Measurements from ENCODE around the gene SLC25A23.
A peak's percentile ranks its signal among the peaks of the same experiment; 100 is the strongest.

Gene SLC25A23

GRCh38 chr19:6460099-6460884 is 700 bp upstream of the SLC25A23 start:
- DNase-seq (ENCODE audit: low read depth, low spot score) = peak; percentile 93
- H3K27ac ChIP-seq = peak overlapping the region; percentile 81

DNA sequence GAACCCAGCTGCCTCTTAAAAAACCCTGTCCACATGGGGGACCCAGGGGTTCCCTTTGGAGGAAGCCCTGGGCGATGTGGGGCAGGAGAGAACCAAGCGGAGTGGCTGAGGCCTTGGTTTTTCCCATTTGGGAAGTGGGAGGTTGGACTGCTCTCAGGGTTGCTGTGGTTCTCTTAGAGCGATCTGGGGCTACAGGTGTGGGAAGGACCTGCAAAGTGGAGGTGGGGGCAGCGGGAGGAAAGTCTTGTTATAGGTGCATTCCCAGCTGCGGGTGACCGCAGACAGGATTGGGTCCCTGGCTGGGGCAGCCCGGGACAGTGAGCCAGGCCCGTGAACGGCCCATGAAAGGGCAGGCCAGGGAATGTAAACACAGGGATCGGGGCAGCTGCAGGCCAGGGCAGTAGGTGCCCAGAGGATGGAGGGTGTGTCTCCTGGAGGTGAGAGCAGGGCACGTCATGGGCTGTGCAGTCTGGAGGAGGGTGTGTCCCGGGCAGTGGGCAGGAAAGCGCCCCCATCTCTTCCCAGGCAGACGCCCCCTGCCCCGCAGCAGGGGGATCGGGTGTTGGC is 814 bp downstream of the SLC25A23 start:
- H3K27ac ChIP-seq = no peak overlapping the region

DNA sequence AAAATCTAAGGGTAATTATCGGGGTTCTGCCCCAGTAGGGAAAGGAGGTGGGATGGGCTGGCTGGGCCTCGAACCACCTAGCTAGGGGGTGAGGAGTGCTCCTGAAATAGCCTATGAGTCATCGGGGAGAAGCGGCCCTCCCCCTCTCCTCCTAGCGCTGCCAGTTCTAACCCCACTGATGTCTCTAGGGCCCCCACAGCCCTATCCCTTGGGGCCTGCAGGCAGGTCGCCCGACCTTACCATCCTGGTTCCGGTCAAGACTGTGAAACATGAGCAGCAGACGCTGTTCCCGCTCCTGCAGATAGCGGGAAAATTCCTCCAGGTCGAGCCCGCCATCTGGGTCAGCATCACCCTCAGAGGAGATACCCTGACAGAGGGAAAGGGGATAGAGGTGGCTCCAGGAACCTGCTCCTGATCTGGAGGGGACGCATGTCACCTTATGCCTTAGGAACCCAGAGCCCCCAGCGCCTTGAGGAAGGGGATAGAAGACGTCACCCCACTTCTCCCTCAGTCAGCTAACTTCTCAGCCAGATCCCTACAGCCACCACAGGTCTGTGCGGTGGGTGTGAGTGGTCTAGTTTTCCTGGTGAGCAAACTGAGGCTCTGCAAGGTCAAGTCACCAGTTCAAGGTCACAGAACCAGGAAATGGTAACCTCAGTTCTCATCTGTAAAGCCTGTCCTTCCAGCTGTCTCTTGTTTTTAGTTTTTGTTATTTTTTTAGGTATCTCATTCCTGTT is 1.5 kb downstream of the SLC25A23 start:
- H3K27ac ChIP-seq = no peak overlapping the region
- no peak for DNase-seq (ENCODE audit: low read depth, low spot score)

More for the DNA sequence above, 814 bp downstream of the SLC25A23 start:
- DNase-seq (ENCODE audit: low read depth, low spot score) = no peak

DNA sequence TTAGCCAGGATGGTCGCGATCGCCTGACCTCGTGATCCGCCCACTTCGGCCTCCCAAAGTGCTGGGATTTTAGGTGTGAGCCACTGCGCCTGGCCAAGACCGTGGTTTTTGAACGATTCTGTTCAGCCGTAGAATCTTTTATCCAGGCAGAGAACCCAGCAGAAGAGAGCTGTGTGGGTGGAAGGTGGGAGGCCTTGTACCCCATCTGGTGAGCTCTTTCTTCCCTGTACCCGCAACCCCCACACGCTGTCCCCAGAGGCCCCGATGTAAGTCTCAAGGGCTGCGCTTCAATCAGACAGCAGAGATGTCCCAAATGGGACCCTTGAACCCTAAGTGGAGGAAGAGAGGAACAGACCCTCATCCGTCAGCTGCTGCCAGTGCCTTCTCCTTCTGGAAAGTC is 3.7 kb downstream of the SLC25A23 start:
- no peak overlapping the region for H3K27ac ChIP-seq
- DNase-seq (ENCODE audit: low read depth, low spot score) = no peak

DNA sequence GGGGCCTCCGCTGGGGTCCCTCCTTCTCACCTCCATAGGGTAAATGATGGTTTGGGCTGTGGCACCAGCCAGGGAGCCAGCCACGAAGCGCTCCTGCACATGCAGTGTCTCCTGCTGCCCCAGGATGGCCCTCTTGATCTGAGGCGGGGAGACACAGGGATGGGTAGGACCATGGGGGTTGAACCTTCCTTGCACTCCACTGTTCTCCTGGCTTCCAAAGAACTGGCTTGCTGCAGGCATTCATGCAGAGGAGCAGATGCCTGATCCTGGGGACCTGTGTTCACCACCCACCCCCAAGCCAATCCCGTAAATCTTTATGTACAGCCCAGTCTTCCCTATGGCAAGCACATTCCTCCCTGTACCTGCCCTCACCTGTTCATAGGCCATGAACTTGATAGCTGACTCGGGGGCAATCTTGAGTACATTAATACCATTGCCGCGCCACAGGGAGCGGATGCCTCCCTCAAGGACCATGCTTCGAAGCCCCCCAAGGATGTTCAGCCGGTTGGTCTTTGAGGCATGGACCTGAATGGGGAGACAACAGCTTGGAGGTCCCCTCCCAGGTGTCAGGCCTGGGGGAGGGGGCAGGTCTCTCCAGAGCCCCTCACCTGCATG is 5.5 kb downstream of the SLC25A23 start:
- no peak overlapping the region for H3K27ac ChIP-seq
- no peak for DNase-seq (ENCODE audit: low read depth, low spot score)

GRCh38 chr19:6452899-6453298 is 6.7 kb downstream of the SLC25A23 start:
- DNase-seq (ENCODE audit: low read depth, low spot score) = no peak
- H3K27ac ChIP-seq = no peak overlapping the region

DNA sequence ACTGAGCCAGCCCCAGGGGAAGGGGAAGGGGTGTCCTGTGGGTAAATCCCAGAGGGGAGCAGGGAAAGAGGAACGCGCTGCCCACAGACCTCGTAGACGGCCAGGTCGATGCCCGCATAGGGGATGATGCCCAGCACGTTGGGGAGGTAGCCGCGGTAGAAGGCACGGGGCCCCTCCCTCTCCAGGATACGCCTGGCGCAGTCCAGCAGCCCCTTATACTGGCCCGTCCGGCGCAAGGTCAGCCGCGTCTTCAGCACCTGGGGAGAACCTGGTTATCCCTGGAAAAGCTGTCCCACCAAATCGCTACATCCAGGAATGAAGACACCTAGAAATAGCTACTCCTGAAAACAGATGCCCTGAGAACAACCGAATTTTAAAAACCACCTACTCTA is 7.4 kb downstream of the SLC25A23 start:
- no peak overlapping the region for H3K27ac ChIP-seq
- no peak for DNase-seq (ENCODE audit: low read depth, low spot score)

- no peak for DNase-seq (ENCODE audit: low read depth, low spot score)
- H3K27ac ChIP-seq = no peak overlapping the region
Measured at GRCh38 chr19:6451583-6452222, 7.9 kb downstream of the SLC25A23 start.

DNA sequence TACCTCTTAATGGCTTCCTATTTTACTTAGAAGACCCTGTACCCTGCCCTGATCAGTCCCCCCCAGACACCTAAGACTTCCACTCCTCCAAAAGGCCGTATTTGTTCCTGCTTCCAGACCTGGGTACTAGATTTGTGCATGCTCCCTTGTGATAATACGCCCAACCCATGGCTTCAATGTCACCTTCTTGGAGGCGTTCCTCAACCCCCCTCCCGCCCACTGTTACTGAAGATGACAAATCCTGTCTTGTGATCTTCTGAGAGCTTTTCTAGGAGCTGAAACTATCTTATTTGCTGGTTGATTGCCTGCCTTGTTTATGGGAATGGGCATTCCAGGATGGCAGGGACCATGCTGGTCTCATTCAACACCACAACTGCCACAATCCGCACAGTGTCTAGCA is 9.4 kb downstream of the SLC25A23 start:
- no peak for DNase-seq (ENCODE audit: low read depth, low spot score)
- H3K27ac ChIP-seq = no peak overlapping the region

DNA sequence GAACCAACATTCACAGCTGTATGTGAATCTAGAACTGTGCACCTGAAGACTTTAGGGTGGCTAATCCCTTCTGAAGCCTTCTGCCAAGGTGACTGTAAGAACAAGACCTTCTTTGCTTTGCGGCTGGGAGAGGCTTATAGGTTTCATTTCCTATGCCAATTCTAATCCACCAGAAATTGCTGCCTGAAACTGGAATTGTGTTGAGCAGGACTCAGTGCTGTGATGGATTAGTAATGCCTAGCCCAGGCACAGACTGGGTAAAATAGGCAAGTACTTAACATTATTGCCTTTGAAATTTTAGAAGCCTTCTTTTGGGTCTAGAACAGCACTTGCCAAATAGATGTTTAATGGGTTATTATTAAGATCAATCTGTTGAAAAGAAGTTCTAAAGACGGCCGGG is 11.5 kb downstream of the SLC25A23 start:
- no peak for DNase-seq (ENCODE audit: low read depth, low spot score)
- no peak overlapping the region for H3K27ac ChIP-seq

- H3K27ac ChIP-seq = no peak overlapping the region
- no peak for DNase-seq (ENCODE audit: low read depth, low spot score)
Measured at GRCh38 chr19:6446452-6446851, 13.1 kb downstream of the SLC25A23 start.

DNA sequence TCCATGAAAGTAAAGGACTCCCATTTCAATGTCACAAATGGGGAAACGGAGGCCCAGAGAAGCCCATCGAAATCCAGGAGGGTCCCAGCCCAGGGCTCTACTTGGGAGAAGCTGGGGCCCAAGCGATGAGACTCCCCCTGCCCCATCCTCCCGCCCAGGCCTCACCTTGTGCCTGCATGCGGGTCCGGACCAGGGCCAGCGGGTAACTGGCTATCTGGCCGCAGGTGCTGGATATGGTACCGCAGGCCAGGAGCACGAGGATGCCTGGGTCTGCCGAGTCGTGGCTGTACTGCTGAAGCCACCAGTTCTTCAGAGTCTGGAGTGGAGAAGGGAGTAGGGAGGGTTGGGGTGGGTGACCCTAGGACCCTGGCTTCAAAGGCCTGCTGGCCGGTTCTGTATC is 15.6 kb downstream of the SLC25A23 start:
- no peak overlapping the region for H3K27ac ChIP-seq
- no peak for DNase-seq (ENCODE audit: low read depth, low spot score)

DNA sequence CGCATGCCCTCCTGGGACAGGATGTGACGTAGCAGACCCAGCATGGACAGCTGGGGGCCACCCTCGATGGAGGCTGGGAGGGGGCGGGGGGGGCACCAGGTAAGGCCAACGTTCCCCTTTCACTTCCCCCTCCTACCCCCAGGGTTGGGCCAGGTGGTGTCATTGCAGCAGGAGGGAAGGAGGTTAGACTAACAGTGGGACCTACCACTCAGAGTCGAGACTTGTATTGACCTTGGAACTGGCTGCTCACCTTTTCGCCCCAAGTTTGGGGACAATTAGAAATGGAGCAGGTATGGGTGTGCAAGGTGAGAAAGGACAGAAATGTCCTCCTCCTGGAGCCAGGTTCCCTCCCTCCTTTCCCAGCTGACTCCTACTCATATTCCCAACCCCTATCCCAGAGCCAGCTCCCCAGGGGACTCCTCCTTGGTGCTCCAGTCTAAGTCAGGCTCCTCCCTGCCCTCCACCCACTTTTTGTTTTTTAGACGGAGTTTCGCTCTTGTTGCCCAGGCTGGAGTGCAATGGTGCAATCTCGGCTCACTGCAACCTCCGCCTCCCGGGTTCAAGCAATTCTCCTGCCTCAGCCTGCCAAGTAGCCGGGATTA is 17.4 kb downstream of the SLC25A23 start:
- no peak overlapping the region for H3K27ac ChIP-seq
- no peak for DNase-seq (ENCODE audit: low read depth, low spot score)

DNA sequence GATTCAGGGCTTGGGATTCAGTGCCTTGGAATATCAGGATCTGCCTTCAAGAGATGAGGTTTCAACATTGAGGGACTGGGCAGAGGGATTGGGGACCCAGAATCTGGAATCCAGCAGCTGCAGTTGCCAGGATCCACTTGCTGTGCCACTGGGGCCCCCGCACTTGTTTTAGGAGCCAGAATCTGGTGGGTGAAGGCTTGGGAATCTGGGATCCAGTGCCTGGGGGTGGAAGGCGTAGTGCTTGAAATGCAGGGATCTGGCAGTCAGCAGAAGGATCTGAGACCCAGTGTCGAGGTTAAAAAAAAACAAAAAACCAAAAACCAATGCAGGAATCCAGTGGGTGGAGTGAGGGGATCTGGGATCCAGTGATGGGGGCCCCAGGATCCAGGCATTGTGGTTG is 18.7 kb downstream of the SLC25A23 start:
- DNase-seq (ENCODE audit: low read depth, low spot score) = no peak
- no peak overlapping the region for H3K27ac ChIP-seq

DNA sequence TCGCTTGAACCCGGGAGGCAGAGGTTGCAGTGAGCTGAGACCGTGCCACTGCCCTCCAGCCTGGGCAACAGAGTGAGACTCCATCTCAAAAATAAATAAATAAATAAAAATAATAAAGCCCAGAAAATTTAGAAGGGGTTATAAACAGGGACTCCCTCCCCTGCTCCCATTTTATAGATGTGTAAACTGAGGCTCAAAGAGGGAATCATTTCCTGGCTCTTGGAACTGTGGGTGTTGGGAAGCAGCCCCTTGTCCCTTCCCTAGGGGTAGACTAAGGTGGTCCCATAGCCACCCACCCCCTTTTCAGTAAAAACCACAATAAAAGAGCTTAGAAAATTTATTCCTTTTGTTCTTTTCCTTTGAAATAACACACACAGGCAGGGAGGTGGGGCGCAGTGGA is 19.8 kb downstream of the SLC25A23 start:
- DNase-seq (ENCODE audit: low read depth, low spot score) = no peak
- H3K27ac ChIP-seq = no peak overlapping the region

- no peak for DNase-seq (ENCODE audit: low read depth, low spot score)
- H3K27ac ChIP-seq = no peak within 1 kb of the TSS
Measured at GRCh38 chr19:6433663-6434062, 25.9 kb downstream of the SLC25A23 start, which contains the start of gene SLC25A41. SLC25A41 (minus strand) TSS chr19:6433763; CDS start chr19:6433693, 70 bp downstream.

GRCh38 chr19:6433165-6433564 is 26.4 kb downstream of the SLC25A23 start:
- no peak for DNase-seq (ENCODE audit: low read depth, low spot score)
- H3K27ac ChIP-seq = no peak overlapping the region

DNA sequence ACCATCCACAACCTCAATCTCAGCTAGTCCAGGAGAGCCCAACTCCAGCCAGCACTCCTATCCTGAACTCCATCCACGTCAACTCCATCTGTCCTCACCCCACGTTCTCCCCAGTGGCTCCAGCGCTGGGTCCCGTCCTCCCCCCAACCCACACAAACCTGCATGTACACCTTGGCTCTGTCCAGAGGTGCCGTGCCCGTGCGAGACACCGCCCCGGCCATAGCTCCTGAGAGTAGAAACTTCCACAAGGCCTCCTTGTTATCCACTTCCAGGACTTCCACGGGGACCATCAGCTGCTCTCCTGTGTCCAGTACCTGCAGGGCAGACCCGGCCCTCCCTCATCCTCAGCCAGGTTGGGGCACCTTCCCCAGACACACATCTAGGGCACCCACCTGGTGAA is 27.7 kb downstream of the SLC25A23 start:
- no peak overlapping the region for H3K27ac ChIP-seq
- DNase-seq (ENCODE audit: low read depth, low spot score) = no peak

DNA sequence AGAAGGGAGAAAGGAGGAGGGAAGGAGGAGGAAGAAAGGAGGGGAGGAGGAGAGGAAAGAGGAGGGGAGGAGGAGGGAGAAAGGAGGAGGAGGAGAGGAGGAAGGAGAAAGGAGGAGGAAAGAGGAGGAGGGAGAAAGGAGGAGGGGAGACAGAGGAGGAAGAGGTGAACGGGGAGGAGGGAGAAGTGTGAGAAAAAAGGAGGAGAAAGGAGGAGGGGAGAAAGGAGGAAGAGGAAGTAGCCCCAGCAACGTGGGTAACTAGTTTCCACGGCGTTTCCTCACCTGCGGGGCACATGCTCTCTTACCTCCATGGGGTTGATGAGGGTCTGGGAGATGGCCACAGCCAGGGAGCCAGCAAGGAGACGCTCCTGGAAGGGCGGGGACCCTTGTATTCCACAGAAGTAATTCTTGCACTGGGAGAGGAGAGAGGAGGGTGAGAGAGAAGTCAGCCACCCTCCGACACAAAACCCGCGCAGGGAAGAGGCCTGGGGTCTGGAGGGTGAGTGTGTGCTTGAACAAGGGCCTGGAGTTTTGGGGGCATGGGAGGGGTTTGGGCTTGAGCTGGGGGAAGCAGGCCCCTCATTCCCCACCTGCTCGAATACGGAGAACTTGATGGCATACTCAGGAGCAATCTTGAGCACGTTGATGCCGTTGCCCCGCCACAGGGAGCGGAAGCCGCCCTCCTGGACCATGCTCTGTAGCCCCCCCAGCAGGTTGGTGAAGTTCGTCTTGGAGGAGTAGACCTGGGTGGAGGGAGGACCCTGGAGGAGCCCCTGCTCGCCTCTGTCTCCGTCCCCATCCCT is 30.0 kb downstream of the SLC25A23 start:
- no peak for DNase-seq (ENCODE audit: low read depth, low spot score)
- no peak overlapping the region for H3K27ac ChIP-seq

Data from epithelial cell of prostate (primary cell).